C4-2B (cell line): ENCODE measurements around the gene RPTOR.

Source experiments
- ZFX ChIP-seq: fragments of 450-650 bp; IDR thresholded peaks from 2 replicates; pipeline ENCODE4 v1.6.1; 2017
- TF ChIP-seq, protein P1 (sequence below): fragments of 450-650 bp; conservative IDR thresholded peaks from 2 replicates; pipeline ENCODE4 v1.5.1; 2017; ENCODE audit warnings: mild to moderate bottlenecking

DNA sequence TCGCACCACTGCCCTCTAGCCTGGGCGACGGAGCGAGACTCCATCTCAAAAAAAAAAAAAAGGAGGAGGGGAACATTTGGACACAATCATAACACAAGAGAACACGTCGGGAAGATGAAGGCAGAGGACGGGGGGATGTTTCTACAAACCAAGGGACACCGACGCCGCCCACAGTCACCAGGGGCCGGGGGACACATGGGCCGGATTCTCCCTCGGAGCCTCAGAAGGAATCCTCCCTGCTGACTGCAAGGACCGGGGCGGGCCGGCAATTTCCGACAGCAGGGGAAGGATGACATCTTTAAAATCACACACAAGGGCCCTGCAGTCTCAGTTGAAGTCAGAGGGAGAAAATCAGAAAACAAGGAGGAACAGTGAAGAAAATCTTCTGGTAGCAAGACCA, 438.9 kb downstream of the RPTOR start:
- TF ChIP-seq, protein P1, sequence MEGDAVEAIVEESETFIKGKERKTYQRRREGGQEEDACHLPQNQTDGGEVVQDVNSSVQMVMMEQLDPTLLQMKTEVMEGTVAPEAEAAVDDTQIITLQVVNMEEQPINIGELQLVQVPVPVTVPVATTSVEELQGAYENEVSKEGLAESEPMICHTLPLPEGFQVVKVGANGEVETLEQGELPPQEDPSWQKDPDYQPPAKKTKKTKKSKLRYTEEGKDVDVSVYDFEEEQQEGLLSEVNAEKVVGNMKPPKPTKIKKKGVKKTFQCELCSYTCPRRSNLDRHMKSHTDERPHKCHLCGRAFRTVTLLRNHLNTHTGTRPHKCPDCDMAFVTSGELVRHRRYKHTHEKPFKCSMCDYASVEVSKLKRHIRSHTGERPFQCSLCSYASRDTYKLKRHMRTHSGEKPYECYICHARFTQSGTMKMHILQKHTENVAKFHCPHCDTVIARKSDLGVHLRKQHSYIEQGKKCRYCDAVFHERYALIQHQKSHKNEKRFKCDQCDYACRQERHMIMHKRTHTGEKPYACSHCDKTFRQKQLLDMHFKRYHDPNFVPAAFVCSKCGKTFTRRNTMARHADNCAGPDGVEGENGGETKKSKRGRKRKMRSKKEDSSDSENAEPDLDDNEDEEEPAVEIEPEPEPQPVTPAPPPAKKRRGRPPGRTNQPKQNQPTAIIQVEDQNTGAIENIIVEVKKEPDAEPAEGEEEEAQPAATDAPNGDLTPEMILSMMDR = no peak
- no peak for TF ChIP-seq ZFX
